HepG2 (cell line): ENCODE measurements around the gene YPEL5. TPM values are rescaled to one million over a fixed set of nuclear protein-coding genes. Genes with fewer than 3 reads are reported as not detected.

Experiments
- AKAP8 ChIP-seq: sonication (generic); formaldehyde crosslinking; IDR thresholded peaks from 2 replicates; pipeline ENCODE4 v1.5.1; 2020; ENCODE audit warnings: mild to moderate bottlenecking, missing genetic modification reagents
- CHCHD3 ChIP-seq: sonication (generic); formaldehyde crosslinking; IDR thresholded peaks from 2 replicates; pipeline ENCODE4 v1.8.0; 2022; ENCODE audit warnings: mild to moderate bottlenecking, missing genetic modification reagents, moderate library complexity
- HNRNPLL ChIP-seq: fragments of 200-400 bp; formaldehyde crosslinking; IDR thresholded peaks from 2 replicates; pipeline ENCODE4 v1.6.1; 2017; ENCODE audit warnings: mild to moderate bottlenecking, low read depth, low read length; ENCODE audit not compliant: poor library complexity, severe bottlenecking
- KAT2B ChIP-seq: fragments of 150-350 bp; IDR thresholded peaks from 2 replicates; pipeline ENCODE4 v1.6.1; 2014; ENCODE audit warnings: low read depth, low read length, borderline replicate concordance
- KDM6A ChIP-seq: IDR thresholded peaks from 2 replicates; pipeline ENCODE4 v1.6.1; 2016; ENCODE audit warnings: low read depth
- NCOA2 ChIP-seq: sonication (generic); formaldehyde crosslinking; IDR thresholded peaks from 2 replicates; pipeline ENCODE4 v1.8.0; 2022; ENCODE audit warnings: inconsistent platforms
- POGK ChIP-seq: sonication (generic); formaldehyde crosslinking; conservative IDR thresholded peaks from 2 replicates; pipeline ENCODE4 v1.8.0; 2022; ENCODE audit warnings: mild to moderate bottlenecking, moderate library complexity, missing genetic modification reagents
- RAD21 ChIP-seq: fragments of 450-650 bp; formaldehyde crosslinking; IDR thresholded peaks from 2 replicates; pipeline ENCODE4 v1.5.0; 2020; ENCODE audit warnings: mild to moderate bottlenecking
- SATB2 ChIP-seq: sonication (generic); formaldehyde crosslinking; IDR thresholded peaks from 2 replicates; pipeline ENCODE4 v1.5.0; 2020; ENCODE audit warnings: missing genetic modification reagents
- SIX4 ChIP-seq: sonication (generic); formaldehyde crosslinking; IDR thresholded peaks from 2 replicates; pipeline ENCODE4 v1.4.0; 2020; ENCODE audit warnings: missing genetic modification reagents
- SMARCC2 ChIP-seq: fragments of 450-650 bp; IDR thresholded peaks from 2 replicates; pipeline ENCODE4 v1.6.1; 2017; ENCODE audit warnings: antibody characterized with exemption, mild to moderate bottlenecking
- TGIF2 ChIP-seq: IDR thresholded peaks from 2 replicates; pipeline ENCODE4 v1.6.1; 2016; ENCODE audit warnings: control low read depth, missing compliant biosample characterization
- THAP11 ChIP-seq: IDR thresholded peaks from 2 replicates; pipeline ENCODE4 v1.6.1; 2016; ENCODE audit warnings: missing biosample characterization, missing genetic modification reagents
- ZFP90 ChIP-seq: sonication (generic); formaldehyde crosslinking; IDR thresholded peaks from 2 replicates; pipeline ENCODE4 v1.8.0; 2022; ENCODE audit warnings: missing genetic modification reagents, mild to moderate bottlenecking, inconsistent platforms, borderline replicate concordance
- ZNF232 ChIP-seq: sonication (generic); formaldehyde crosslinking; IDR thresholded peaks from 2 replicates; pipeline ENCODE4 v1.4.0; 2020; ENCODE audit warnings: missing genetic modification reagents, borderline replicate concordance
- ZNF275 ChIP-seq: sonication (generic); formaldehyde crosslinking; IDR thresholded peaks from 2 replicates; pipeline ENCODE4 v1.8.0; 2022; ENCODE audit warnings: missing genetic modification reagents, mild to moderate bottlenecking, inconsistent platforms, borderline replicate concordance
- ZNF329 ChIP-seq: sonication (generic); formaldehyde crosslinking; IDR thresholded peaks from 2 replicates; pipeline ENCODE4 v1.9.0; 2021; ENCODE audit warnings: low read depth, mild to moderate bottlenecking, missing genetic modification reagents
- ZNF33B ChIP-seq: sonication (generic); formaldehyde crosslinking; IDR thresholded peaks from 2 replicates; pipeline ENCODE4 v1.5.1; 2020; ENCODE audit warnings: mild to moderate bottlenecking, missing genetic modification reagents
- ZNF563 ChIP-seq: sonication (generic); formaldehyde crosslinking; IDR thresholded peaks from 2 replicates; pipeline ENCODE4 v1.8.0; 2022; ENCODE audit warnings: mild to moderate bottlenecking, moderate library complexity, missing genetic modification reagents
- ZNF629 ChIP-seq: sonication (generic); formaldehyde crosslinking; conservative IDR thresholded peaks from 2 replicates; pipeline ENCODE4 v1.5.0; 2020; ENCODE audit warnings: missing genetic modification reagents
- ZNF766 ChIP-seq: sonication (generic); formaldehyde crosslinking; IDR thresholded peaks from 2 replicates; pipeline ENCODE4 v1.5.0; 2020; ENCODE audit warnings: missing genetic modification reagents, borderline replicate concordance
- ZNF792 ChIP-seq: IDR thresholded peaks from 2 replicates; pipeline ENCODE4 v1.6.1; 2016
- ZNF839 ChIP-seq: sonication (generic); formaldehyde crosslinking; IDR thresholded peaks from 2 replicates; pipeline ENCODE4 v1.4.0; 2020; ENCODE audit warnings: missing genetic modification reagents, mild to moderate bottlenecking, borderline replicate concordance
- ZNF891 ChIP-seq: sonication (generic); formaldehyde crosslinking; IDR thresholded peaks from 2 replicates; pipeline ENCODE4 v1.5.0; 2020; ENCODE audit warnings: mild to moderate bottlenecking, missing genetic modification reagents
- polyA plus RNA-seq, 8 experiments: library from polyadenylated mRNA; depleted of rRNA in 3 of 8; stranded (reverse) in 7 of 8; unstranded in 1 of 8; fragments of >200 nt; fragmentation: Illumina TruSeq in 4 of 8; extraction: Trizol in 4 of 8; gene quantifications; 2 replicates each; pipeline versions ENCODE4 v1.2.1 to v1.2.3, GENCODE V29; 2011 to 2016; ENCODE audit warnings: low read depth in 4 of 8, missing spikeins in 1 of 8, mixed read lengths in 1 of 8; ENCODE audit not compliant: insufficient read depth in 1 of 8
- total RNA-seq, 5 experiments: library from RNA; depleted of rRNA; stranded (reverse); fragments of >200 nt; fragmentation: Illumina TruSeq; extraction: Trizol; gene quantifications; 2 replicates each; pipeline ENCODE4 v1.2.3, GENCODE V29; 2016; ENCODE audit warnings: low read depth in 1 of 5
- TF ChIP-seq, protein P1 (sequence below): IDR thresholded peaks from 2 replicates; pipeline ENCODE4 v1.6.1; 2016; ENCODE audit warnings: missing compliant biosample characterization, missing genetic modification reagents, borderline replicate concordance

Gene YPEL5
- total and polyA plus RNA-seq, 2 of the 13 experiments (the other 11 are each of a cell fraction or from before 2014, with no cell fraction given) = 12.7 to 49.7 TPM

GRCh38 chr2:30147715-30148610 is 1.2 kb downstream of the YPEL5 start (continued):
- TF ChIP-seq ZFP90 (no peak), POGK (CRISPR knock-in tag) (peak; percentile 56; the same call in 1 of the 2 replicates), ZNF839 (CRISPR knock-in tag) (peak; percentile 41; the same call in 1 of the 2 replicates), ZNF563 (no peak; the same call in 1 of the 2 replicates), THAP11 (CRISPR knock-in tag) (0 out of 2 replicates have a peak, but pooled peaks have one; percentile 11), ZNF766 (peak; percentile 55; the same call in 1 of the 2 replicates), HNRNPLL (peak; percentile 25), ZNF329 (0 out of 2 replicates have a peak, but pooled peaks have one; percentile 42), CHCHD3 (CRISPR knock-in tag) (no peak), KAT2B (no peak), AKAP8 (no peak), ZNF891 (CRISPR knock-in tag) (no peak), KDM6A (CRISPR knock-in tag) (no peak), NCOA2 (CRISPR knock-in tag) (no peak), SATB2 (CRISPR knock-in tag) (0 out of 2 replicates have a peak, but pooled peaks have one; percentile 65), RAD21 (CRISPR knock-in tag) (peak; percentile 46; the same call in 1 of the 2 replicates), ZNF629 (CRISPR knock-in tag) (0 out of 2 replicates have a peak, but pooled peaks have one; percentile 15), ZNF33B (CRISPR knock-in tag) (0 out of 2 replicates have a peak, but pooled peaks have one; percentile 43), TGIF2 (0 out of 2 replicates have a peak, but pooled peaks have one; percentile 37), ZNF275 (CRISPR knock-in tag) (no peak), ZNF232 (0 out of 2 replicates have a peak, but pooled peaks have one; percentile 27), ZNF792 (CRISPR knock-in tag) (no peak), SMARCC2 (0 out of 2 replicates have a peak, but pooled peaks have one; percentile 9), SIX4 (CRISPR knock-in tag) (no peak)
- TF ChIP-seq, protein P1, sequence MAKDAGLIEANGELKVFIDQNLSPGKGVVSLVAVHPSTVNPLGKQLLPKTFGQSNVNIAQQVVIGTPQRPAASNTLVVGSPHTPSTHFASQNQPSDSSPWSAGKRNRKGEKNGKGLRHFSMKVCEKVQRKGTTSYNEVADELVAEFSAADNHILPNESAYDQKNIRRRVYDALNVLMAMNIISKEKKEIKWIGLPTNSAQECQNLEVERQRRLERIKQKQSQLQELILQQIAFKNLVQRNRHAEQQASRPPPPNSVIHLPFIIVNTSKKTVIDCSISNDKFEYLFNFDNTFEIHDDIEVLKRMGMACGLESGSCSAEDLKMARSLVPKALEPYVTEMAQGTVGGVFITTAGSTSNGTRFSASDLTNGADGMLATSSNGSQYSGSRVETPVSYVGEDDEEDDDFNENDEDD (CRISPR knock-in tag) = peak; percentile 49; the same call in 1 of the 2 replicates
